T-helper 1 cell treated with Interleukin-12 subunit alpha and Interleukin-12 subunit beta and Interleukin-4 antibody, amounts not matched to agents 30 μg/mL and 1 μg/mL, for 36 hours (primary cell): ENCODE measurements around the gene MYO9A.
"Not testable (repeated sequence)": the region's sequence is repeated elsewhere in the genome, so short reads cannot be mapped to it uniquely, and the experiment has no call there.

Experiments used
- H3K27ac Mint-ChIP-seq: one replicate; pipeline ENCODE4 v1.8.0; 2021; ENCODE audit warnings: mild to moderate bottlenecking, mixed read lengths
- H3K27me3 Mint-ChIP-seq: one replicate; pipeline ENCODE4 v1.8.0; 2021; ENCODE audit warnings: low read depth, mixed read lengths
- H3K36me3 Mint-ChIP-seq: one replicate; pipeline ENCODE4 v1.8.0; 2021; ENCODE audit warnings: low read depth, mixed read lengths
- H3K4me1 Mint-ChIP-seq: one replicate; pipeline ENCODE4 v1.8.0; 2021; ENCODE audit warnings: low read depth, mixed read lengths
- H3K4me3 Mint-ChIP-seq: one replicate; pipeline ENCODE4 v1.8.0; 2021; ENCODE audit warnings: mild to moderate bottlenecking, moderate library complexity, mixed read lengths
- H3K9me3 Mint-ChIP-seq: one replicate; pipeline ENCODE4 v1.8.0; 2021; ENCODE audit warnings: mixed read lengths

MYO9A gene

GRCh38 chr15:72057548-72058091 lies 60.3 kb downstream of the MYO9A start:
- Mint-ChIP-seq H3K4me1 (peaks cover 4% of the 10 kb centered on the region), H3K27me3 (no peaks in the 10 kb centered on the region), H3K4me3 (no peak overlapping the region), H3K9me3 (peaks cover 4% of the 10 kb centered on the region), H3K36me3 (no peaks in the 10 kb centered on the region), H3K27ac (no peak overlapping the region)

GRCh38 chr15:72056217-72056616 lies 61.7 kb downstream of the MYO9A start:
- not testable (repeated sequence) for H3K4me3 Mint-ChIP-seq, H3K36me3 Mint-ChIP-seq, H3K9me3 Mint-ChIP-seq, H3K4me1 Mint-ChIP-seq, H3K27ac Mint-ChIP-seq, H3K27me3 Mint-ChIP-seq

- H3K27me3 Mint-ChIP-seq, H3K4me1 Mint-ChIP-seq, H3K9me3 Mint-ChIP-seq, H3K36me3 Mint-ChIP-seq, H3K27ac Mint-ChIP-seq, H3K4me3 Mint-ChIP-seq: not testable (repeated sequence)
Measured at GRCh38 chr15:72053297-72053696, 64.7 kb downstream of the MYO9A start.

- Mint-ChIP-seq H3K27me3 (no peaks in the 10 kb centered on the region), H3K9me3 (peaks cover 4% of the 10 kb centered on the region), H3K4me1 (no peaks in the 10 kb centered on the region), H3K4me3 (no peak overlapping the region), H3K27ac (no peak overlapping the region), H3K36me3 (no peaks in the 10 kb centered on the region)
Measured at GRCh38 chr15:72050700-72051099, 67.2 kb downstream of the MYO9A start.

GRCh38 chr15:72047020-72047419 lies 70.9 kb downstream of the MYO9A start:
- no peaks in the 10 kb centered on the region for H3K36me3 Mint-ChIP-seq
- no peak overlapping the region for H3K4me3 Mint-ChIP-seq
- H3K4me1 Mint-ChIP-seq: no peaks in the 10 kb centered on the region
- no peaks in the 10 kb centered on the region for H3K27me3 Mint-ChIP-seq
- no peak overlapping the region for H3K27ac Mint-ChIP-seq
- H3K9me3 Mint-ChIP-seq: no peaks in the 10 kb centered on the region

GRCh38 chr15:72044956-72045355 lies 73.0 kb downstream of the MYO9A start:
- Mint-ChIP-seq H3K27ac (no peak overlapping the region), H3K4me3 (no peak overlapping the region), H3K36me3 (no peaks in the 10 kb centered on the region), H3K4me1 (no peaks in the 10 kb centered on the region), H3K27me3 (no peaks in the 10 kb centered on the region), H3K9me3 (no peaks in the 10 kb centered on the region)

- Mint-ChIP-seq H3K4me1 (no peaks in the 10 kb centered on the region), H3K27me3 (no peaks in the 10 kb centered on the region), H3K36me3 (no peaks in the 10 kb centered on the region), H3K9me3 (peaks cover 6% of the 10 kb centered on the region), H3K27ac (no peak overlapping the region), H3K4me3 (no peak overlapping the region)
Measured at GRCh38 chr15:72042865-72043264, 75.1 kb downstream of the MYO9A start.

GRCh38 chr15:72042054-72042453 lies 75.9 kb downstream of the MYO9A start:
- peaks cover 8% of the 10 kb centered on the region for H3K9me3 Mint-ChIP-seq
- H3K27me3 Mint-ChIP-seq: no peaks in the 10 kb centered on the region
- H3K4me3 Mint-ChIP-seq: no peak overlapping the region
- H3K36me3 Mint-ChIP-seq: no peaks in the 10 kb centered on the region
- H3K27ac Mint-ChIP-seq: no peak overlapping the region
- no peaks in the 10 kb centered on the region for H3K4me1 Mint-ChIP-seq

- Mint-ChIP-seq H3K27ac (no peak overlapping the region), H3K4me3 (no peak overlapping the region), H3K36me3 (no peaks in the 10 kb centered on the region), H3K27me3 (no peaks in the 10 kb centered on the region), H3K9me3 (peaks cover 10% of the 10 kb centered on the region), H3K4me1 (no peaks in the 10 kb centered on the region)
Measured at GRCh38 chr15:72037321-72037720, 80.6 kb downstream of the MYO9A start.

- H3K27me3 Mint-ChIP-seq: no peaks in the 10 kb centered on the region
- H3K4me1 Mint-ChIP-seq: no peaks in the 10 kb centered on the region
- H3K36me3 Mint-ChIP-seq: no peaks in the 10 kb centered on the region
- H3K4me3 Mint-ChIP-seq: no peak overlapping the region
- peaks cover 10% of the 10 kb centered on the region for H3K9me3 Mint-ChIP-seq
- no peak overlapping the region for H3K27ac Mint-ChIP-seq
Measured at GRCh38 chr15:72034859-72035650, 82.9 kb downstream of the MYO9A start.

- no peak overlapping the region for H3K4me3 Mint-ChIP-seq
- peaks cover 10% of the 10 kb centered on the region for H3K9me3 Mint-ChIP-seq
- no peaks in the 10 kb centered on the region for H3K36me3 Mint-ChIP-seq
- H3K27me3 Mint-ChIP-seq: no peaks in the 10 kb centered on the region
- no peak overlapping the region for H3K27ac Mint-ChIP-seq
- no peaks in the 10 kb centered on the region for H3K4me1 Mint-ChIP-seq
Measured at GRCh38 chr15:72034351-72034750, 83.6 kb downstream of the MYO9A start.

- no peaks in the 10 kb centered on the region for H3K27me3 Mint-ChIP-seq
- H3K4me3 Mint-ChIP-seq: no peak overlapping the region
Measured at GRCh38 chr15:72033711-72034110, 84.2 kb downstream of the MYO9A start.

GRCh38 chr15:72033285-72033684 lies 84.7 kb downstream of the MYO9A start:
- Mint-ChIP-seq H3K9me3 (peaks cover 8% of the 10 kb centered on the region), H3K27me3 (no peaks in the 10 kb centered on the region), H3K27ac (no peak overlapping the region), H3K4me1 (no peaks in the 10 kb centered on the region), H3K4me3 (no peak overlapping the region), H3K36me3 (no peaks in the 10 kb centered on the region)

More at GRCh38 chr15:72033711-72034110, 84.2 kb downstream of the MYO9A start:
- Mint-ChIP-seq H3K4me1 (no peaks in the 10 kb centered on the region), H3K36me3 (no peaks in the 10 kb centered on the region), H3K27ac (no peak overlapping the region), H3K9me3 (peaks cover 10% of the 10 kb centered on the region)

- Mint-ChIP-seq H3K27me3 (no peaks in the 10 kb centered on the region), H3K4me3 (no peak overlapping the region), H3K4me1 (no peaks in the 10 kb centered on the region), H3K36me3 (no peaks in the 10 kb centered on the region), H3K27ac (no peak overlapping the region), H3K9me3 (no peaks in the 10 kb centered on the region)
Measured at GRCh38 chr15:72021604-72022003, 96.3 kb downstream of the MYO9A start.

GRCh38 chr15:72020799-72021198 lies 97.2 kb downstream of the MYO9A start:
- H3K4me1 Mint-ChIP-seq: no peaks in the 10 kb centered on the region
- no peaks in the 10 kb centered on the region for H3K27me3 Mint-ChIP-seq
- no peak overlapping the region for H3K27ac Mint-ChIP-seq
- no peaks in the 10 kb centered on the region for H3K9me3 Mint-ChIP-seq
- H3K36me3 Mint-ChIP-seq: no peaks in the 10 kb centered on the region
- H3K4me3 Mint-ChIP-seq: no peak overlapping the region
